Colon (tissue), 2 donors: ENCODE measurements around the gene FOXO1.

Experiments
- FAIRE-seq: peaks from 2 replicates; lab custom pipeline; 2012; peaks lifted over from hg19 to GRCh38; lab: Jason Lieb, UNC
- donor health status: control.
- donor health status: control.

The FOXO1 gene

GRCh38 chr13:40635315-40635995 lies 31.0 kb downstream of the FOXO1 start:
- no peak for FAIRE-seq

- FAIRE-seq, result no peak
These were observed 33.5 kb downstream of the FOXO1 start for GRCh38 chr13:40632915-40633314.

GRCh38 chr13:40631605-40632004 lies 34.8 kb downstream of the FOXO1 start:
- FAIRE-seq, result no peak

GRCh38 chr13:40629678-40630384 lies 36.6 kb downstream of the FOXO1 start:
- no peak for FAIRE-seq

- FAIRE-seq, result no peak
These were observed 39.5 kb downstream of the FOXO1 start for GRCh38 chr13:40626977-40627376.

GRCh38 chr13:40626561-40626960 lies 39.9 kb downstream of the FOXO1 start:
- no peak for FAIRE-seq

- FAIRE-seq, result no peak
These were observed 41.5 kb downstream of the FOXO1 start for GRCh38 chr13:40624986-40625385.

GRCh38 chr13:40624383-40624782 lies 42.1 kb downstream of the FOXO1 start:
- no peak for FAIRE-seq

GRCh38 chr13:40622761-40623160 lies 43.7 kb downstream of the FOXO1 start:
- FAIRE-seq, result no peak

- no peak for FAIRE-seq
These were observed 44.2 kb downstream of the FOXO1 start for GRCh38 chr13:40622246-40622645.

- FAIRE-seq, result no peak
These were observed 47.0 kb downstream of the FOXO1 start for GRCh38 chr13:40619479-40619814.

GRCh38 chr13:40618581-40619478 lies 47.6 kb downstream of the FOXO1 start:
- FAIRE-seq, result no peak

- no peak for FAIRE-seq
These were observed 48.6 kb downstream of the FOXO1 start for GRCh38 chr13:40617801-40618356.

- no peak for FAIRE-seq
These were observed 50.8 kb downstream of the FOXO1 start for GRCh38 chr13:40615619-40616018.

- FAIRE-seq, result no peak
These were observed 52.5 kb downstream of the FOXO1 start for GRCh38 chr13:40613914-40614313.

- no peak for FAIRE-seq
These were observed 53.1 kb downstream of the FOXO1 start for GRCh38 chr13:40613192-40613818.

- no peak for FAIRE-seq
These were observed 54.4 kb downstream of the FOXO1 start for GRCh38 chr13:40612041-40612440.

GRCh38 chr13:40611635-40612034 lies 54.8 kb downstream of the FOXO1 start:
- FAIRE-seq, result no peak

GRCh38 chr13:40611004-40611403 lies 55.4 kb downstream of the FOXO1 start:
- no peak for FAIRE-seq

- peak; percentile 45 for FAIRE-seq
These were observed 56.3 kb downstream of the FOXO1 start for GRCh38 chr13:40609972-40610726.

- no peak for FAIRE-seq
These were observed 58.1 kb downstream of the FOXO1 start for GRCh38 chr13:40608308-40608707.
